Endometrial microvascular endothelial cells (primary cell): ENCODE results near the gene ZFP92. TPM values are rescaled to one million over a fixed set of nuclear protein-coding genes. Genes with fewer than 3 reads are reported as not detected.

Experiments used
- in situ Hi-C: cut with HindIII; loops from 2 replicates; pipeline ENCODE4 v1.10.0; 2017; ENCODE audit warnings: low sequenced_read_pairs, low pct_unique_long_range_greater_than_20kb; ENCODE audit errors: inconsistent ontology term
- total RNA-seq: library from RNA; depleted of rRNA; stranded (reverse); fragments of >200 nt; gene quantifications from one replicate; pipeline ENCODE4 v1.2.3, GENCODE V29; 2015; ENCODE audit errors: inconsistent ontology term

Gene ZFP92
- total RNA-seq: 1.3 TPM

- in situ Hi-C loops: no loop called here
Measured at GRCh38 chrX:153411255-153411987, at the start of gene ZFP92. ZFP92 (plus strand) TSS chrX:153411472; CDS start chrX:153418323, 6,851 bp downstream.

GRCh38 chrX:153361781-153362397, 49.4 kb upstream of the ZFP92 start:
- in situ Hi-C loops: no loop called here

- in situ Hi-C loops: no loop called here
Measured at GRCh38 chrX:153365670-153366069, 45.6 kb upstream of the ZFP92 start.

- in situ Hi-C loops: no loop called here
Measured at GRCh38 chrX:153366119-153366518, 45.2 kb upstream of the ZFP92 start.

- in situ Hi-C loops: no loop called here
Measured at GRCh38 chrX:153366878-153367538, 44.3 kb upstream of the ZFP92 start.

GRCh38 chrX:153370293-153371055, 40.8 kb upstream of the ZFP92 start:
- in situ Hi-C loops: no loop called here

- in situ Hi-C loops: no loop called here
Measured at GRCh38 chrX:153371256-153371655, 40.0 kb upstream of the ZFP92 start.

GRCh38 chrX:153372949-153373348, 38.3 kb upstream of the ZFP92 start:
- in situ Hi-C loops: no loop called here

GRCh38 chrX:153374426-153374825, 36.8 kb upstream of the ZFP92 start:
- in situ Hi-C loops: no loop called here

- in situ Hi-C loops: no loop called here
Measured at GRCh38 chrX:153375571-153375970, 35.7 kb upstream of the ZFP92 start.

GRCh38 chrX:153377727-153378126, 33.5 kb upstream of the ZFP92 start:
- in situ Hi-C loops: no loop called here

GRCh38 chrX:153378607-153379006, 32.7 kb upstream of the ZFP92 start:
- in situ Hi-C loops: no loop called here

GRCh38 chrX:153379508-153379907, 31.8 kb upstream of the ZFP92 start:
- in situ Hi-C loops: no loop called here

- in situ Hi-C loops: no loop called here
Measured at GRCh38 chrX:153379971-153380581, 31.2 kb upstream of the ZFP92 start.

GRCh38 chrX:153380691-153381090, 30.6 kb upstream of the ZFP92 start:
- in situ Hi-C loops: no loop called here

- in situ Hi-C loops: no loop called here
Measured at GRCh38 chrX:153381684-153382532, 29.4 kb upstream of the ZFP92 start.

- in situ Hi-C loops: no loop called here
Measured at GRCh38 chrX:153382563-153383482, 28.4 kb upstream of the ZFP92 start.
